ENCODE measurements around the gene SARNP.
"Not testable (repeated sequence)": the region's sequence is repeated elsewhere in the genome, so short reads cannot be mapped to it uniquely, and the experiment has no call there.

DNA sequence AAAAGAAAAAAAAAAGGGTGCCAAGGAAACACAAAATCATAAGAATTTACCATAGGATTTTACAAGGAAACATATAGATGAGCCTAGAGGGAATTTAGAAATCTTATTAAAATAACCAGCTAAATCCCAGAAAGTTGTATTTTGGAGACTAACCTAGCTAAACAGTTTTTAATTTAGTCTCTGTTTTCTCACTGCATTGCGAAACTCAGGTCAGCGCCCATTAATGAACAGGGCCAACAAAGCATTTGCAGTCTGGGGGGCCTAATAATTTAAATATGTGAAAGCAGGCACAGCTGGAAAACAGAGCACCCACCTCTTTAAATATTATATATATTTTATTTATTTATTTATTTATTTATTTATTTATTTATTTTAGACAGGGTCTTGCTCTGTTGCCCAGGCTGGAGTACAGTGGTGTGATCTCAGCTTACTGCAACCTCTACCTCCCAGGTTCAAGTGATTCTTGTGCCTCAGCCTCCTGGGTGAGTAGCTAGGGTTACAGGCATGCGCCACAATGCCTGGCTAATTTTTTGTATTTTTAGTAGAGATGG lies 49.0 kb upstream of the SARNP start:
- TF ChIP-seq, protein P1, sequence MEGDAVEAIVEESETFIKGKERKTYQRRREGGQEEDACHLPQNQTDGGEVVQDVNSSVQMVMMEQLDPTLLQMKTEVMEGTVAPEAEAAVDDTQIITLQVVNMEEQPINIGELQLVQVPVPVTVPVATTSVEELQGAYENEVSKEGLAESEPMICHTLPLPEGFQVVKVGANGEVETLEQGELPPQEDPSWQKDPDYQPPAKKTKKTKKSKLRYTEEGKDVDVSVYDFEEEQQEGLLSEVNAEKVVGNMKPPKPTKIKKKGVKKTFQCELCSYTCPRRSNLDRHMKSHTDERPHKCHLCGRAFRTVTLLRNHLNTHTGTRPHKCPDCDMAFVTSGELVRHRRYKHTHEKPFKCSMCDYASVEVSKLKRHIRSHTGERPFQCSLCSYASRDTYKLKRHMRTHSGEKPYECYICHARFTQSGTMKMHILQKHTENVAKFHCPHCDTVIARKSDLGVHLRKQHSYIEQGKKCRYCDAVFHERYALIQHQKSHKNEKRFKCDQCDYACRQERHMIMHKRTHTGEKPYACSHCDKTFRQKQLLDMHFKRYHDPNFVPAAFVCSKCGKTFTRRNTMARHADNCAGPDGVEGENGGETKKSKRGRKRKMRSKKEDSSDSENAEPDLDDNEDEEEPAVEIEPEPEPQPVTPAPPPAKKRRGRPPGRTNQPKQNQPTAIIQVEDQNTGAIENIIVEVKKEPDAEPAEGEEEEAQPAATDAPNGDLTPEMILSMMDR (IDR thresholded peaks at IDR 0.05): not testable (repeated sequence)
- not testable (repeated sequence) for TF ChIP-seq POLR2AphosphoS5, POLR2A, EP300 (IDR thresholded peaks at IDR 0.05)
